GM19351 (cell line): ENCODE results near the gene TAGLN.

Experiments used
- ATAC-seq: cut with Tn5 transposase; IDR thresholded peaks from one replicate; pipeline ENCODE4 v1.9.1; 2021; ENCODE audit warnings: mild to moderate bottlenecking, moderate library complexity; ENCODE audit not compliant: unreplicated experiment

The TAGLN gene

DNA sequence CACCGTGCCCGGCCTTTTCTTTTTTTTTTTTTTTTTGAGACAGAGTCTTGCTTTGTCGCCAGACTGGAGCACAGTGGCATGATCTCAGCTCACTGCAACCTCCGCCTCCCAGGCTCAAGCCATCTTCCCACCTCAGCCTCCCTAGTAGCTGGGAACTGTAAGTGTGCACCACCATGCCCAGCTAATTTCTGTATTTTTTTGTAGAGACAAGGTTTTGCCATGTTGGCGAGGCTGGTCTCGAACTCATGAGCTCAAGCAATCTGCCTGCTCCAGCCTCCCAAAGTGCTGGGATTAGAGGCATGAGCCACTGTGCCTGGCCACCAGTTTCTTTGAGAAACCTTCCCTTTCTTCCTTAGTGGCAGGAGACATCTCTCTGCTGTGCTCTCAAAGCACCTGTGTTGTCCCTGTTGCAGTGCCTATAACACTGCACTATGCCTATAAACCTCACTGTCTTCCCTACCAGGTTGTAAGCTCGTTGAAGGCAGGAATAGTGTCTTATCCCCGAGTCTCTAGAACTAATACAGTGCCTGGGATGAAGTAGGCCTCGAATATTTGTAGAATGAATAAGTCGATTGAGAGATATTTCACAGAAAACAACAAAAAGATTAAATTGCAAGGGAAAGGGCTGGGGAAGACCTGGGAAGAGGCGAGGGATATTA lies 13.7 kb downstream of the TAGLN start:
- ATAC-seq: no peak

DNA sequence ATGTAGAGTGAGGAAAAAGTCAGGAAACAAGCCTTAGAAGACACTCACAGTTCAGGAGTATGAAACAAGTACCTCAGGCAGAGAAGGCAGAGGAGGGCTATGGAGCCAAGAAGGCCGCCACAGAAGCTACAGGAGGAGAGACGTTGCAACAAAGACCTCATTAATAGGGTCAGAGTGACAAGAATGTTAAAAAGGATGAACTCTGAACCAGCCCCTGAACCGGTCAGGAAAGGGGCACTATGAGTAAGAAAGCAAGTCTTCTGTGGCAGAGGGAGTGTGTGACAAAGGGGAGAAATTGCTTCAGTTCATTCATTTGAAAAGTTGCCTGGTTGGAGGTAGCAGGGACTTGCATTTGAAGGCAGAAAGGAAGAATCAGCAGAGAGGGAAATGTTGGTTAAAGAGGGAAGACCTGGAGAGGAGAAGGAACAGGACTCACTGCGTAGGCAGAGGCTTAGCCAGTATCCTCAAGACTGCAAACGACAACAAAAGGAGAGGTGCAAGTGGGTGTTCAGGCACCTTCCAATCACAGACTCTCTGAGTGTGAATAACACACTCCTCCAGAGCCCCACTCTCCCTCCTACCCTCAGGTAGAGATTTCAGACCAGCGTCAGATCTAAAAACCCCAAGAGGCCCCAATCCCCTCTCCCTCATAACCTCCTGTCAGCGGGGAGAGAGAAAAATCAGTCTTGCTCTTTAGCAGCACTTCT lies 15.4 kb downstream of the TAGLN start:
- ATAC-seq: no peak

- ATAC-seq: no peak
Observed at GRCh38 chr11:117217141-117218084, 18.2 kb downstream of the TAGLN start.

- no peak for ATAC-seq
Observed at GRCh38 chr11:117218133-117218915, 19.2 kb downstream of the TAGLN start.

- ATAC-seq: no peak
Observed at GRCh38 chr11:117219001-117219400, 19.8 kb downstream of the TAGLN start.

DNA sequence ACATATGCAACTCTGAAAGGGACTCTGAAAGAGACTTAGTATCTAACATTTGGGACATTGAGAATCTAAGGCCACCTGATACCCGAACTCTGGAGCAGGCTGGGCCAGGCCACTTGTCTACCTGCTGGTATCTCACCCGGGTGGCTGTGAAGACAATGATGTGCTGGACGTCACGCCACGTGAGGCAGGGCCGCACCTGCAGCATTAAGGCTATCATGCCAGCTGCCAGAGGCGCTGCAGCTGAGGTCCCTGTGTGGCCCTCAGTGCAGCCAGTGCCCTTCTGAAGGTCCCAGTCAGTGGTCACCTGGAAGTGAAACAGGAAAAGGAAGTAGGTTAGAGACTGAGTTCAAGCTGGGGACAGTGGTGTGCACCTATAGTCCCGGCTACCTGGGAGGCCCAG lies 20.3 kb downstream of the TAGLN start:
- ATAC-seq: no peak

- ATAC-seq: no peak
Observed at GRCh38 chr11:117219995-117220394, 20.8 kb downstream of the TAGLN start.

- ATAC-seq: no peak
Observed at GRCh38 chr11:117220568-117220967, 21.4 kb downstream of the TAGLN start.

DNA sequence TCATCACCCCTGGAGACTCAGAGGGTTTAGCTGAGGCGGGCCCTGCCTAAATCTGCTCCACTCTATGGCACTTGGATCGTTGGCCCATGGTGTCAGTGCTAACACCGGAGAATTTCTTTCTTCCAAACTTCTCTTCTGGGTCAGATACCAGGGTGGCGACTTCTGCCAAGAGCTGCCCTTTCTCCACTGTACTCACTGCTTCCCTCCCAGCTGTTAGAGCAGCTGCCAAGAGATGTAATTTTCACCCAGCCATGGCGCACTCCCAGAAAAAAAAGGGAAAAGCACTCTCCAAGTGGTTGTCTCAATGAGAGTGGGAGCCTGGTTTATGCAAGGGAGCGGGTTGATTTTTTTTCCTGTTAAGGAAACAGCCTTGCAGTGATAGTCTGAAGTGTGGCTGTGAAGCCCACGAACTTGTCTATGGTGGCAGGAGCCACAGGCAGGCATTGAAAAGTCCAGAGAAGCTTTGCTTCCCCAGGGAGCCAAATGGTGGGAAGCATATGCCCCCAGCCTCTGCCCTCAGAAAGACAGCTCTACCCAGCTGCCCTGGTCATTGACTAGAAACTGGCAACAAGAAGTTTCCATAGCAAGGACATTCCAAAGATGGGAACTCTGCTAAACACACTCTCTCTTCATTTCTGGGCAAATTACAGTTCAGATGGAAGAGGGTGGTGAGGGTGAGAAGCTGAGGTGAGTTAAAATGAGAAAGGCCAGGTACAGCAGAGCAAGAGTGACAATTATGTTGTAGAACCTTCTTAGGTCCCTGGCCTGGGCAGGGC lies 22.0 kb downstream of the TAGLN start:
- ATAC-seq: no peak

- ATAC-seq: no peak
Observed at GRCh38 chr11:117221775-117222517, 22.8 kb downstream of the TAGLN start.

DNA sequence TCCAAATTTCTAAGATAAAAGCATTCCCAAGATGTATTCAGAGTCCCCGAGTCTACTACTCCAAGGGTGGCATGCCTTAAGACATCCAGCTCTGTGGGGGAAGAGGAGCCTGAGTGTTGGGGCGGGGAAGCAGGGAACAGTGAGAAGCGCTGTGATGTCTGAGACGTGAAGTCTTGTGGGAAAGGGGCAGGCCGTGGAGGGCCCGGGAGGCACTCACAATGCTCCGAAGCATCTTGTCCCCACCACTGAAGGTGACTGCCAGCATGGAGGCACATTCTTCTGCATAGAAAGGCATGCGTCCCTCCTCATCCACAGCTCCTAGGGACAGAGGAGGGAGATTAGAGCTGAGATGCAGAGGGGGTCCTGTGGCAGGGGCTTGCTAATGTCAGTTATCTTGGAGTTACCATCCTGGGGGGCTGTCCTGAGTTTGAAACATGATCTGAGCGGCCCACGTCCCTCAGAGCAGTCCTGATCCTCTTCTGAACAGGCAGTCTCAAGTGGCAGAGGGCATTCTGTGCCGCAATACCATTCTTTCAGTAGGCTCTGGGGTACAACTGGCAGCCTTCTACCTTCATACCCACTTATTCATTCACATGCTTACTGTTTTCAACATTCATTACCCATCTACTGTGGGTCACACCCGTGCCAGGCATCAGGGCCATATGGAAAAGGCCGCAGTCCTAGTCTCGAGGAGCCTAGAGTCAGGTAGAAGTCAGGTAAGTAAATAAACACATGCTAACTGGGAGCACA lies 24.0 kb downstream of the TAGLN start:
- no peak for ATAC-seq

GRCh38 chr11:117223741-117224689 lies 24.8 kb downstream of the TAGLN start:
- ATAC-seq: no peak

DNA sequence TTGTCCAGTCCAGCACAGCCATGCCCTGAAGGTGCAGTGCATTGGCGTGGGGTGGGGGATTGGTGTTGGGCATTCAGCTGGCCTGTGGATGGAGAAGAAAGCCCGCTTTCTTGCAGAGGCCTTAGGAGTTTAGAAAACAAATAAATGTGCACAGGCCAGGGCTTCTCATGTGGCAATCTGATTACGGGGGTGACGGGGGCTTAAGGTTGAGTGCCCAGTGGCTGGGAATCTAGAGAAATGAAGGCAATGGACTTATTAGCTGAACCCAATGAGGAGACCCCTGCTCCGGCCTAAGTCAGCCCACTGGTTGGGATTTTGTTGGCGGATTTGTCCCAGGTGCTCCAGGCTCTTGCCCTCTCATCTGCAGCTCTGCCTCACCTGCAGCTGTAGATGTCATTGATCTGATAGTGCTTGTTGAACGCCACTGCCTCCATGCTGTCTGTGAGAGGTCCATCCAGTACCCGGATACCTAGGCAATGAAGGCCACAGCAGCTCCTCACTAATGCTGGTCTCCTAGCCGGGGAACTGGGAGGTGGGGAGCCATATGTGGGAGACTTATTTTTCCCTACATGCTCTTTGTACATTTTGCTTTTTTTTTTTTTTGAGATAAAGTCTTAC lies 26.5 kb downstream of the TAGLN start:
- ATAC-seq: no peak

- peak; percentile 70 for ATAC-seq
Observed at GRCh38 chr11:117226388-117227385, 27.5 kb downstream of the TAGLN start.

DNA sequence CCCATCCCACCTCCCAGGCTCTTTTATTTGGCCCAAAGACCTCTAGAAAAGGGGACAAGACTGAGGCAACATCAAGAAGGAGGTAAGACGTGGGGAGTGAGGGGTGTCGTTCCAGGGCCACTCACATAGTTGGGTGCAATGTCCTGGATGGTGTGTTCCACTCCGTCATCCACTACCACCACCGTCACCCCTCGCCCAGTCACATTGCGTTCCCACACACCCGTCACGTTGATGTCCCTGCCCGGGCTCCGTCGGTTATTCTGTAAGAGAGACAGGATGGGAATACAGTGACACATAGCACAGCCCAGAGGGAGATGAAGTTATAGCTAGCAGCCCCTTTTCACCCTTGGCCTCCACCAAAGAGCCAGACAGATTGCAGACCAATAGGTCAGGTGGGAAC lies 28.9 kb downstream of the TAGLN start:
- ATAC-seq: no peak

DNA sequence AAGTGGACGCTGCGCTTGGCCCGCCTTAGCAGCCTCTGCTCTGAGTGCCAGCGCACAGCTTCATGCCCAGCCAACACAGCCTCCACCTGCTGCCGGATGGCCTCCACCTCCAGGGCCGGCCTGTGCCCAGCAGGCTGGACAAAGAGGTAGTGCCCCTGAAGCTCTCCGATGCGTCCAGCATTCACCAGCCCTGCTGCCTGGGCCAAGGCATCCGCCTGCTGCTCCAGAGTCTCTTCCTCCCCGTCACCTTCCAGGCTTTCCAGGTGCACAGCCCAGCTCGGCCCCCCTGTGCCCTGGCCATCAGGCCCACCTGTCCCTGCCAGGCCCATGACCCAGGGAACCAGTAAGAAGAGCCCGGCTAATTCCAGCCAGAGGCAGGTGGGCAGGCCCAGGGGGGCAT lies 30.2 kb downstream of the TAGLN start:
- ATAC-seq: no peak
